ENCODE data around the gene IKZF4. TPM values are rescaled to one million over a fixed set of nuclear protein-coding genes. Genes with fewer than 3 reads are reported as not detected.

IKZF4 gene
- total and polyA plus RNA-seq, 5 donors from 2014 or later: 5.8 to 22.3 (median 6.8) TPM

Other genes starting within 250 kb of the IKZF4 start
- gene SARNP, start 203.3 kb upstream of the IKZF4 start, total RNA-seq: 49.3 TPM
- 100 to 1,000 TPM; 109 to 159 (median 134) TPM for gene SARNP, start 203.3 kb upstream of the IKZF4 start, polyA plus RNA-seq
- 17.8 TPM for gene ORMDL2, start 203.0 kb upstream of the IKZF4 start, total RNA-seq
- gene ORMDL2, start 203.0 kb upstream of the IKZF4 start, polyA plus RNA-seq: 100 to 1,000 TPM; 132 to 199 (median 140) TPM
- 19.7 TPM for gene DNAJC14, start 191.5 kb upstream of the IKZF4 start, total RNA-seq
- 10 to 100 TPM; 38.3 to 43.0 (median 42.3) TPM for gene DNAJC14, start 191.5 kb upstream of the IKZF4 start, polyA plus RNA-seq
- gene MMP19, start 178.1 kb upstream of the IKZF4 start, total RNA-seq: not detected
- not detected for gene MMP19, start 178.1 kb upstream of the IKZF4 start, polyA plus RNA-seq
- gene PYM1, start 93.1 kb upstream of the IKZF4 start, total RNA-seq: 34.0 TPM
- gene PYM1, start 93.1 kb upstream of the IKZF4 start, polyA plus RNA-seq: 100 to 1,000 TPM in 3 of 4 donors, 10 to 100 TPM in 1; 99.3 to 123 (median 114) TPM
- gene DGKA, start 89.9 kb upstream of the IKZF4 start, total RNA-seq: 1,086 TPM
- gene DGKA, start 89.9 kb upstream of the IKZF4 start, polyA plus RNA-seq: 100 to 1,000 TPM; 225 to 284 (median 253) TPM
- gene PMEL, start 55.0 kb upstream of the IKZF4 start, total RNA-seq: 0.69 TPM
- gene PMEL, start 55.0 kb upstream of the IKZF4 start, polyA plus RNA-seq: under 1 TPM in 3 of 4 donors, not detected in 1; 0.52 to 0.86 (median 0.57) TPM
- 28.0 TPM for gene CDK2, start 54.2 kb upstream of the IKZF4 start, total RNA-seq
- 10 to 100 TPM in 2 of 4 donors, 1 to 10 TPM in 2; 8.4 to 12.6 (median 10.0) TPM for gene CDK2, start 54.2 kb upstream of the IKZF4 start, polyA plus RNA-seq
- 60.8 TPM for gene RAB5B, start 47.0 kb upstream of the IKZF4 start, total RNA-seq
- gene RAB5B, start 47.0 kb upstream of the IKZF4 start, polyA plus RNA-seq: 10 to 100 TPM; 66.8 to 73.4 (median 68.3) TPM
- 6.9 TPM for gene SUOX, start 23.8 kb upstream of the IKZF4 start, total RNA-seq
- 10 to 100 TPM in 1 of 4 donors, 1 to 10 TPM in 3; 2.2 to 10.3 (median 5.9) TPM for gene SUOX, start 23.8 kb upstream of the IKZF4 start, polyA plus RNA-seq
- 26.3 TPM for gene RPS26, start 20.9 kb downstream of the IKZF4 start, total RNA-seq
- 1,000 to 10,000 TPM in 1 of 4 donors, 100 to 1,000 TPM in 3; 288 to 1,151 (median 836) TPM for gene RPS26, start 20.9 kb downstream of the IKZF4 start, polyA plus RNA-seq
- gene ERBB3, start 59.1 kb downstream of the IKZF4 start, total RNA-seq: 0.69 TPM
- gene ERBB3, start 59.1 kb downstream of the IKZF4 start, polyA plus RNA-seq: under 1 TPM; 0.14 to 1.00 (median 0.56) TPM
- 63.8 TPM for gene PA2G4, start 83.5 kb downstream of the IKZF4 start, total RNA-seq
- 100 to 1,000 TPM; 193 to 203 (median 196) TPM for gene PA2G4, start 83.5 kb downstream of the IKZF4 start, polyA plus RNA-seq
- gene RPL41, start 95.6 kb downstream of the IKZF4 start, total RNA-seq: 4,134 TPM
- 1,000 to 10,000 TPM; 7,544 to 9,760 (median 8,849) TPM for gene RPL41, start 95.6 kb downstream of the IKZF4 start, polyA plus RNA-seq
- gene ZC3H10, start 97.2 kb downstream of the IKZF4 start, total RNA-seq: 11.0 TPM
- 1 to 10 TPM; 1.7 to 3.7 (median 2.9) TPM for gene ZC3H10, start 97.2 kb downstream of the IKZF4 start, polyA plus RNA-seq
- 190 TPM for gene ESYT1, start 107.2 kb downstream of the IKZF4 start, total RNA-seq
- gene ESYT1, start 107.2 kb downstream of the IKZF4 start, polyA plus RNA-seq: 100 to 1,000 TPM; 249 to 395 (median 333) TPM
- gene MYL6B, start 131.5 kb downstream of the IKZF4 start, total RNA-seq: 8.8 TPM
- 10 to 100 TPM in 3 of 4 donors, 1 to 10 TPM in 1; 9.9 to 18.4 (median 11.3) TPM for gene MYL6B, start 131.5 kb downstream of the IKZF4 start, polyA plus RNA-seq
- gene MYL6, start 137.3 kb downstream of the IKZF4 start, total RNA-seq: 933 TPM
- gene MYL6, start 137.3 kb downstream of the IKZF4 start, polyA plus RNA-seq: 1,000 to 10,000 TPM; 2,559 to 3,471 (median 2,992) TPM
- 153 TPM for gene SMARCC2, start 168.4 kb downstream of the IKZF4 start, total RNA-seq
- gene SMARCC2, start 168.4 kb downstream of the IKZF4 start, polyA plus RNA-seq: 10 to 100 TPM; 46.3 to 64.1 (median 54.1) TPM
- gene RNF41, start 200.9 kb downstream of the IKZF4 start, total RNA-seq: 33.7 TPM
- 10 to 100 TPM; 39.2 to 45.8 (median 45.1) TPM for gene RNF41, start 200.9 kb downstream of the IKZF4 start, polyA plus RNA-seq
- gene NABP2, start 203.3 kb downstream of the IKZF4 start, total RNA-seq: 16.9 TPM
- gene NABP2, start 203.3 kb downstream of the IKZF4 start, polyA plus RNA-seq: 1 to 10 TPM; 4.1 to 6.8 (median 5.0) TPM
- gene SLC39A5, start 209.0 kb downstream of the IKZF4 start, total RNA-seq: 2.0 TPM
- not detected for gene SLC39A5, start 209.0 kb downstream of the IKZF4 start, polyA plus RNA-seq
- gene ANKRD52, start 237.3 kb downstream of the IKZF4 start, total RNA-seq: 40.1 TPM
- gene ANKRD52, start 237.3 kb downstream of the IKZF4 start, polyA plus RNA-seq: 1 to 10 TPM; 5.0 to 7.5 (median 6.4) TPM
- gene COQ10A, start 245.9 kb downstream of the IKZF4 start, total RNA-seq: 23.7 TPM
- 10 to 100 TPM in 3 of 4 donors, 1 to 10 TPM in 1; 8.1 to 11.5 (median 11.0) TPM for gene COQ10A, start 245.9 kb downstream of the IKZF4 start, polyA plus RNA-seq

All from CD4-positive, CD25-positive, alpha-beta regulatory T cell (primary cell).